Lower leg skin (tissue), 3 donors: ENCODE data around the gene TUT7.

Experiments used
- CTCF ChIP-seq, 3 donors: fragments of 450-650 bp; IDR thresholded peaks; one replicate each; pipeline ENCODE4 v1.5.1; 2016; ENCODE audit warnings: antibody characterized with exemption in 3 of 3, mild to moderate bottlenecking in 3 of 3, moderate library complexity in 2 of 3
- POLR2A ChIP-seq, 2 donors: fragments of 450-650 bp; IDR thresholded peaks; one replicate each; pipeline ENCODE4 v1.6.1; 2016 to 2017; ENCODE audit warnings: antibody characterized with exemption in 2 of 2, mild to moderate bottlenecking in 1 of 2, moderate library complexity in 1 of 2

GRCh38 chr9:86246752-86247161 lies 107.5 kb downstream of the TUT7 start:
- TF ChIP-seq CTCF (IDR thresholded peaks at IDR 0.05), result no peak
- no peak for TF ChIP-seq POLR2A (IDR thresholded peaks at IDR 0.05)
